ENCODE measurements around the gene STK32B. TPM values are rescaled to one million over a fixed set of nuclear protein-coding genes. Genes with fewer than 3 reads are reported as not detected.
"Not testable (repeated sequence)": the region's sequence is repeated elsewhere in the genome, so short reads cannot be mapped to it uniquely, and the experiment has no call there.

STK32B gene
- total RNA-seq, 1 donor from 2014 or later, result 0.56 TPM

DNA sequence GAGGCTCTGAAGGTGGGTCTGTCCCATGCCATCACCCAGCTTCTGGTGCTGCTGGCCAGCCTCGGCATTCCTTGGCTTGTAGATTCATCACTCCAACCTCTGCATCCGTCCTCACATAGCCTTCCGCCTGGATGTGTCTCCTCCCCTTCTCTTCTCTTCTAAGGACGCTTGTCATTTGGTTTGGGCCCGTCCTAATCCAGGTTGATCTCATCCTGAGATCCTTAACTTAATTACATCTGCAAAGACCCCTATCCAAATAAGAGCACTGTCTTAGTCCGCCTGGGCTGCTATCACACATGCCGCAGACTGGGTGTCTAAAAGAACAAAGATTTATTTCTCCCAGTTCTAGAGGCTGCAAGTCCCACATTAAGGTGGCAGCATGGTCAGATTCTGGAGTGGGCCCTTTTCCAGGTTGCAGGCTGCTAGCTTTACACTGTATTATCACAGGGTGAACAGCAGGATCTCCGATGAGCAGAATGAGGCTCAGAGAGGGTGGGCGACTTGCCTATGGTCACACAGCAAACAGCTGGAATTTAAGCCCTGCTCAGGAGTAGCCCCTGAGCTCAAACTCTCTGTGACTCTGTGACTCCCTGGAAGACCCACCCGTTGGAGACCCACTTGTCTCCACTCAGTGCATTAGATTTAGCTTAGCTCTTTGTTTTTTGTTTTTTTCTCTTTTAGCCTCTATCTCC lies 113.1 kb downstream of the STK32B start:
- TF ChIP-seq, protein P1, sequence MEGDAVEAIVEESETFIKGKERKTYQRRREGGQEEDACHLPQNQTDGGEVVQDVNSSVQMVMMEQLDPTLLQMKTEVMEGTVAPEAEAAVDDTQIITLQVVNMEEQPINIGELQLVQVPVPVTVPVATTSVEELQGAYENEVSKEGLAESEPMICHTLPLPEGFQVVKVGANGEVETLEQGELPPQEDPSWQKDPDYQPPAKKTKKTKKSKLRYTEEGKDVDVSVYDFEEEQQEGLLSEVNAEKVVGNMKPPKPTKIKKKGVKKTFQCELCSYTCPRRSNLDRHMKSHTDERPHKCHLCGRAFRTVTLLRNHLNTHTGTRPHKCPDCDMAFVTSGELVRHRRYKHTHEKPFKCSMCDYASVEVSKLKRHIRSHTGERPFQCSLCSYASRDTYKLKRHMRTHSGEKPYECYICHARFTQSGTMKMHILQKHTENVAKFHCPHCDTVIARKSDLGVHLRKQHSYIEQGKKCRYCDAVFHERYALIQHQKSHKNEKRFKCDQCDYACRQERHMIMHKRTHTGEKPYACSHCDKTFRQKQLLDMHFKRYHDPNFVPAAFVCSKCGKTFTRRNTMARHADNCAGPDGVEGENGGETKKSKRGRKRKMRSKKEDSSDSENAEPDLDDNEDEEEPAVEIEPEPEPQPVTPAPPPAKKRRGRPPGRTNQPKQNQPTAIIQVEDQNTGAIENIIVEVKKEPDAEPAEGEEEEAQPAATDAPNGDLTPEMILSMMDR (IDR thresholded peaks at IDR 0.05; ENCODE audit: unreplicated experiment), result no peak
- Mint-ChIP-seq H3K36me3 (ENCODE audit: low read depth, unreplicated experiment) (no peaks in the 10 kb centered on the region), H3K4me3 (ENCODE audit: unreplicated experiment) (no peak overlapping the region), H3K9me3 (ENCODE audit: unreplicated experiment) (no peaks in the 10 kb centered on the region), H3K27me3 (ENCODE audit: unreplicated experiment) (peaks cover 1% of the 10 kb centered on the region), H3K4me1 (ENCODE audit: unreplicated experiment) (no peaks in the 10 kb centered on the region), H3K27ac (ENCODE audit: unreplicated experiment) (no peak overlapping the region)
- DNase-seq (ENCODE audit: low spot score), result no peak

DNA sequence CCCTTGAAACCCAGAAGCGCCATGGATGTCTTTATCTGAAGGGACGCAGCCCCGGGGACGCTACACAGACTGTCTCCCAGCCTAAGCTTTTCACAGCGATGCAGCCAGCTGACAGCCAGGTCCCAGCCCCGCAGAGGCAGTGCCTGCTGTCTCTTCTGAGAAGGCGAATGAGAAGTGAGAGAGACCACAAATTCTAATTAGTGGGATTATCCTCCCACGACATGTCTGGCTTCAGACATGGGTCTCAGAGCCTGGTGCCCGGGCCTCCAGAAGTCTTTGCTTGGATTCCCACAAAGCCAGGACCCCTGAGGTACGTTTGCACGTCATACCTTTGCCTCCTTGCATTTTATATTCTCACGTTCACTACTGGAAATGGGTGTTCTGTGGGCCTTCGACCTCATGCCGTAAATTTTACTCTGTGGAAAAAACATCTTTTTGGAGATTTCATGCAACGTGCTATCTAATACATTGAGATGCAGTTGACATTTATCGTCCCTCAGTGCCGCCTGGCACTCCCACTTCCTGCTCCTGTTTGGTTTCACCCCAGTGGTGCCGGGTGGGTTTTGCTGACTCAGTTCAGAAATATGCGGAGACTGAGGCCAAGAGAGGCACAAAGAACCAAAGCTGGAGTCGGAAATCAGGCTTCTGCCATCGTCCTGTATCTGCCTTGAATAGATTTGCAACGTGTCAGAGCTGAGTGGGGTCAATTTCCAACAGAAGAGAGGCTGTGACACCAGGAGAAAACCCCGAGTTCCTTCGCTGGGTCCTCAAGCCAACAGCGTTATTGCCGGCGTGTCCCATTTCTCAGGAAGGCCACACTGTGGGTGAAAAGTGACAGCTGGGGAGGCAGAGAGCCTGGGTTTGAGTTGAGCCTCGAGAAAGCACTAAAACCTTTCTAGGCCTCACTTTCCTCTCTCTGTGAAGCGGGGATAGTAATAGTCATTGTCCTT lies 114.4 kb downstream of the STK32B start:
- H3K36me3 Mint-ChIP-seq (ENCODE audit: low read depth, unreplicated experiment), result no peaks in the 10 kb centered on the region
- TF ChIP-seq, protein P1 (IDR thresholded peaks at IDR 0.05; ENCODE audit: unreplicated experiment), result no peak
- H3K4me3 Mint-ChIP-seq (ENCODE audit: unreplicated experiment), result no peak overlapping the region
- DNase-seq (ENCODE audit: low spot score), result no peak
- H3K4me1 Mint-ChIP-seq (ENCODE audit: unreplicated experiment), result no peaks in the 10 kb centered on the region
- peaks cover 1% of the 10 kb centered on the region for H3K27me3 Mint-ChIP-seq (ENCODE audit: unreplicated experiment)
- H3K27ac Mint-ChIP-seq (ENCODE audit: unreplicated experiment), result no peak overlapping the region
- no peaks in the 10 kb centered on the region for H3K9me3 Mint-ChIP-seq (ENCODE audit: unreplicated experiment)

DNA sequence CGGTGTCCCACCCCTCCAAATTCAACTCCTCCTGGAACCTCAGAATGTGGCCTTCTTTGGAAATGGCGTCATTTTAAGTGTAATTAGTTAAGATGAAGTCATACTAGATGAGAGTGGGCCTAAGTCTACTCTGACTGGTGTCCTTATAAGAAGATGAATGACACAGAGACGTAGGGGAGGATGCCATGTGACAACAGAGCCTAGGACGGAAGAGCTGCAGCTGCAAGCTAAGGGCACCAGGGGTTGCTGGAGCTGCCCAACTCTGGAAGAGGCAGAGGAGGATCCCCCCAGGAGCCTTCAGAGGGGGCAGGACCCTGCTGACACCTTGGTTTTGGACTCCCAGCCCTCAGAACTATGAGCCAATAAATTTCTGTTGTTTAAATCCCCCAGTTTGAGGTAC lies 115.1 kb downstream of the STK32B start:
- Mint-ChIP-seq H3K4me1 (ENCODE audit: unreplicated experiment) (no peaks in the 10 kb centered on the region), H3K36me3 (ENCODE audit: low read depth, unreplicated experiment) (no peaks in the 10 kb centered on the region), H3K9me3 (ENCODE audit: unreplicated experiment) (no peaks in the 10 kb centered on the region), H3K4me3 (ENCODE audit: unreplicated experiment) (no peak overlapping the region), H3K27me3 (ENCODE audit: unreplicated experiment) (peaks cover 1% of the 10 kb centered on the region), H3K27ac (ENCODE audit: unreplicated experiment) (no peak overlapping the region)
- TF ChIP-seq, protein P1 (IDR thresholded peaks at IDR 0.05; ENCODE audit: unreplicated experiment), result no peak
- no peak for DNase-seq (ENCODE audit: low spot score)

DNA sequence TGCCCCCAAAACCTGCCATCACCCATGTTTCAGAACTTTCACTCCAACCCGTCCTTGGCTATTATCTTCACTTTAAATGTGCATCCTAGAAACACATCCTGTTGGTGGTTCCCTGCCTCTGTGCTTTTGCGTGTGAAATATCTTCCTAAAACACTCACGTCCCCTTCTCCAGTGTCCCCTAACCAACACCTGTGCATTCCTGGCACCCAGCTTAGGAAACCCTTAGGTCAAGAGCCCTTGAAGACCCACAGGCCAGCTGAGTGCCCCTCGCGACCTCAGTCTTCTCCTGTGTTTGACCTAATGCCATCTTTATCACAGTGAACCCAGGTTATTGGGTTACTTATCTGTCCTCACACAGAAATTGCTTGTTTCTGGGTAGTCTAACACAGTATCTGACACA lies 117.6 kb downstream of the STK32B start:
- Mint-ChIP-seq H3K4me1 (ENCODE audit: unreplicated experiment) (no peaks in the 10 kb centered on the region), H3K36me3 (ENCODE audit: low read depth, unreplicated experiment) (no peaks in the 10 kb centered on the region), H3K27ac (ENCODE audit: unreplicated experiment) (no peak overlapping the region), H3K4me3 (ENCODE audit: unreplicated experiment) (no peak overlapping the region), H3K27me3 (ENCODE audit: unreplicated experiment) (peaks cover 1% of the 10 kb centered on the region), H3K9me3 (ENCODE audit: unreplicated experiment) (no peaks in the 10 kb centered on the region)
- no peak for DNase-seq (ENCODE audit: low spot score)
- TF ChIP-seq, protein P1 (IDR thresholded peaks at IDR 0.05; ENCODE audit: unreplicated experiment), result no peak

DNA sequence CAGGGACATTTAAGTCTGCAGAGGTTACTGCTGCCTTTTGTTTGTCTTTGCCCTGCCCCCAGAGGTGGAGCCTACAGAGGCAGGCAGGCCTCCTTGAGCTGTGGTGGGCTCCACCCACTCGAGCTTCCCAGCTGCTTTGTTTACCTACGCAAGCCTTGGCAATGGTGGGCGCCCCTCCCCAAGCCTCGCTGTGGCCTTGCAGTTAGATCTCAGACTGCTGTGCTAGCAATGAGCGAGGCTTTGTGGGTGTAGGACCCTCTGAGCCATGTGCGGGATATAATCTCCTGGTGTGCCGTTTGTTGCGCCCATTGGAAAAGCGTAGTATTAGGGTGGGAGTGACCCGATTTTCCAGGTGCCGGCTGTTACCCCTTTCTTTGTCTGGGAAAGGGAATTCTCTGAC lies 124.6 kb downstream of the STK32B start:
- DNase-seq (ENCODE audit: low spot score); H3K27me3 Mint-ChIP-seq (ENCODE audit: unreplicated experiment); H3K27ac Mint-ChIP-seq (ENCODE audit: unreplicated experiment); H3K4me3 Mint-ChIP-seq (ENCODE audit: unreplicated experiment); H3K36me3 Mint-ChIP-seq (ENCODE audit: low read depth, unreplicated experiment); H3K4me1 Mint-ChIP-seq (ENCODE audit: unreplicated experiment): not testable (repeated sequence)
- peaks cover 13% of the 10 kb centered on the region for H3K9me3 Mint-ChIP-seq (ENCODE audit: unreplicated experiment)
